Neural progenitor cell (in vitro differentiated cells): ENCODE data around the gene CLEC4D. TPM values are rescaled to one million over a fixed set of nuclear protein-coding genes. Genes with fewer than 3 reads are reported as not detected.

Experiments used
- DNase-seq: peaks from one replicate; pipeline ENCODE4 v3.0.0-alpha.2; 2016; ENCODE audit warnings: low spot score
- H2AFZ ChIP-seq: fragments of 200-600 bp; sonication (generic); replicated peaks from 2 replicates; pipeline ENCODE4 v1.6.1; 2016; ENCODE audit warnings: antibody characterized with exemption
- H3F3A ChIP-seq: fragments of 200-600 bp; sonication (generic); 2 replicates; pipeline ENCODE4 v1.6.1; 2016; ENCODE audit warnings: antibody characterized with exemption, low read depth
- H3K27ac ChIP-seq: fragments of 200-600 bp; sonication (generic); 2 replicates; pipeline ENCODE4 v1.5.1; 2016; ENCODE audit warnings: mild to moderate bottlenecking
- H3K27me3 ChIP-seq: fragments of 200-600 bp; sonication (generic); 2 replicates; pipeline ENCODE4 v1.6.1; 2016; ENCODE audit warnings: mild to moderate bottlenecking, moderate library complexity
- H3K36me3 ChIP-seq: fragments of 200-600 bp; sonication (generic); 2 replicates; pipeline ENCODE4 v1.5.1; 2016
- H3K4me1 ChIP-seq: fragments of 200-600 bp; sonication (generic); 2 replicates; pipeline ENCODE4 v1.6.1; 2016; ENCODE audit warnings: mixed run types
- H3K4me2 ChIP-seq: fragments of 200-600 bp; sonication (generic); 2 replicates; pipeline ENCODE4 v1.6.1; 2016
- H3K4me3 ChIP-seq: fragments of 200-600 bp; sonication (generic); 2 replicates; pipeline ENCODE4 v1.5.1; 2016
- H3K79me2 ChIP-seq: fragments of 200-600 bp; sonication (generic); 2 replicates; pipeline ENCODE4 v1.6.1; 2016; ENCODE audit warnings: low read depth
- H3K9ac ChIP-seq: fragments of 200-600 bp; sonication (generic); 2 replicates; pipeline ENCODE4 v1.6.1; 2016
- H3K9me3 ChIP-seq: fragments of 200-600 bp; sonication (generic); 2 replicates; pipeline ENCODE4 v1.5.1; 2016; ENCODE audit warnings: low read depth
- H4K20me1 ChIP-seq: fragments of 200-600 bp; sonication (generic); 2 replicates; pipeline ENCODE4 v1.6.1; 2016; ENCODE audit warnings: low read depth
- H3K27ac Mint-ChIP-seq: 3 replicates; pipeline ENCODE4 v1.8.0; 2021; ENCODE audit warnings: mixed read lengths
- H3K27me3 Mint-ChIP-seq: 2 replicates; pipeline ENCODE4 v1.8.0; 2022; ENCODE audit warnings: low read depth, mild to moderate bottlenecking, inconsistent platforms, moderate library complexity, mixed read lengths; ENCODE audit not compliant: insufficient read depth
- H3K36me3 Mint-ChIP-seq: 3 replicates; pipeline ENCODE4 v1.8.0; 2021; ENCODE audit warnings: mixed read lengths
- H3K4me1 Mint-ChIP-seq: 3 replicates; pipeline ENCODE4 v1.8.0; 2021; ENCODE audit warnings: mixed read lengths
- H3K4me3 Mint-ChIP-seq: 3 replicates; pipeline ENCODE4 v1.8.0; 2021; ENCODE audit warnings: mild to moderate bottlenecking, moderate library complexity, mixed read lengths
- H3K9me3 Mint-ChIP-seq: 3 replicates; pipeline ENCODE4 v1.8.0; 2020; ENCODE audit warnings: mixed read lengths
- CTCF ChIP-seq: fragments of 200-600 bp; sonication (generic); IDR thresholded peaks from 2 replicates; pipeline ENCODE4 v1.5.1; 2017; ENCODE audit warnings: antibody characterized with exemption, mild to moderate bottlenecking
- EZH2 ChIP-seq: fragments of 200-600 bp; sonication (generic); IDR thresholded peaks from 2 replicates; pipeline ENCODE4 v1.6.1; 2017; ENCODE audit warnings: antibody characterized with exemption, mild to moderate bottlenecking, moderate library complexity
- EZH2phosphoT487 ChIP-seq: fragments of 200-600 bp; sonication (generic); IDR thresholded peaks from 2 replicates; pipeline ENCODE4 v1.6.1; 2017; ENCODE audit warnings: antibody characterized with exemption
- total RNA-seq: library from RNA; depleted of rRNA; stranded (reverse); fragments of >200 nt; gene quantifications from 2 replicates; pipeline ENCODE4 v1.2.3, GENCODE V29; 2015; ENCODE audit warnings: low replicate concordance

The CLEC4D gene
- total RNA-seq, 1 donor from 2014 or later: 0.19 TPM

GRCh38 chr12:8471090-8471489 lies 42.2 kb upstream of the CLEC4D start:
- Mint-ChIP-seq H3K27ac (no peak overlapping the region), H3K4me3 (no peak overlapping the region), H3K27me3 (peaks cover 3% of the 10 kb centered on the region), H3K4me1 (peaks cover 14% of the 10 kb centered on the region), H3K36me3 (no peaks in the 10 kb centered on the region), H3K9me3 (peaks cover 10% of the 10 kb centered on the region)
- H4K20me1 ChIP-seq: no peaks in the 10 kb centered on the region
- no peak overlapping the region for H3K4me3 ChIP-seq
- H3K79me2 ChIP-seq: no peaks in the 10 kb centered on the region
- no peak for TF ChIP-seq CTCF
- no peak for TF ChIP-seq EZH2phosphoT487
- no peak for TF ChIP-seq EZH2
- no peak overlapping the region for H3K27ac ChIP-seq
- peaks cover 6% of the 10 kb centered on the region for H3K4me1 ChIP-seq
- peaks cover 4% of the 10 kb centered on the region for H3K36me3 ChIP-seq
- H2AFZ ChIP-seq: no peak overlapping the region
- no peak overlapping the region for H3K4me2 ChIP-seq
- peaks cover 2% of the 10 kb centered on the region for H3F3A ChIP-seq
- no peak for DNase-seq
- peaks cover 6% of the 10 kb centered on the region for H3K9me3 ChIP-seq
- H3K9ac ChIP-seq: no peak overlapping the region
- no peaks in the 10 kb centered on the region for H3K27me3 ChIP-seq

GRCh38 chr12:8475508-8476203 lies 37.6 kb upstream of the CLEC4D start:
- H3K27ac ChIP-seq: no peak overlapping the region
- no peak overlapping the region for H3K4me3 Mint-ChIP-seq
- H3F3A ChIP-seq: peaks cover 2% of the 10 kb centered on the region
- H2AFZ ChIP-seq: no peak overlapping the region
- H3K9me3 Mint-ChIP-seq: no peaks in the 10 kb centered on the region
- no peak for TF ChIP-seq CTCF
- H3K4me1 ChIP-seq: peaks cover 8% of the 10 kb centered on the region
- H3K27ac Mint-ChIP-seq: no peak overlapping the region
- H3K27me3 ChIP-seq: no peaks in the 10 kb centered on the region
- peak overlapping the region; percentile 4 for H3K4me2 ChIP-seq
- peaks cover 4% of the 10 kb centered on the region for H3K36me3 ChIP-seq
- H3K36me3 Mint-ChIP-seq: no peaks in the 10 kb centered on the region
- peaks cover 14% of the 10 kb centered on the region for H3K4me1 Mint-ChIP-seq
- DNase-seq: no peak
- H3K9ac ChIP-seq: no peak overlapping the region
- no peaks in the 10 kb centered on the region for H3K27me3 Mint-ChIP-seq
- H4K20me1 ChIP-seq: no peaks in the 10 kb centered on the region
- H3K9me3 ChIP-seq: no peaks in the 10 kb centered on the region
- H3K79me2 ChIP-seq: no peaks in the 10 kb centered on the region
- no peak overlapping the region for H3K4me3 ChIP-seq

GRCh38 chr12:8482571-8483061 lies 30.7 kb upstream of the CLEC4D start:
- H3K27ac ChIP-seq: no peak overlapping the region

More at GRCh38 chr12:8482571-8483061, 30.7 kb upstream of the CLEC4D start:
- H3K79me2 ChIP-seq: no peaks in the 10 kb centered on the region
- no peaks in the 10 kb centered on the region for H4K20me1 ChIP-seq
- H3F3A ChIP-seq: no peaks in the 10 kb centered on the region
- H3K36me3 ChIP-seq: no peaks in the 10 kb centered on the region
- TF ChIP-seq CTCF: no peak
- no peak for TF ChIP-seq EZH2
- TF ChIP-seq EZH2phosphoT487: no peak
- Mint-ChIP-seq H3K9me3 (no peaks in the 10 kb centered on the region), H3K27me3 (no peaks in the 10 kb centered on the region), H3K4me1 (peaks cover 14% of the 10 kb centered on the region), H3K27ac (peak overlapping the region; percentile 89), H3K4me3 (no peak overlapping the region), H3K36me3 (no peaks in the 10 kb centered on the region)
- no peaks in the 10 kb centered on the region for H3K9me3 ChIP-seq
- no peak overlapping the region for H3K4me2 ChIP-seq
- H2AFZ ChIP-seq: peak overlapping the region; percentile 57
- H3K4me3 ChIP-seq: no peak overlapping the region
- H3K4me1 ChIP-seq: peaks cover 12% of the 10 kb centered on the region
- H3K27me3 ChIP-seq: no peaks in the 10 kb centered on the region
- DNase-seq: no peak
- H3K9ac ChIP-seq: no peak overlapping the region
